ENCODE results near the gene PRKACB. TPM values are rescaled to one million over a fixed set of nuclear protein-coding genes. Genes with fewer than 3 reads are reported as not detected.
"Not testable (repeated sequence)": the region's sequence is repeated elsewhere in the genome, so short reads cannot be mapped to it uniquely, and the experiment has no call there.

The PRKACB gene
- total RNA-seq, 1 donor from 2014 or later, result 36.7 TPM

DNA sequence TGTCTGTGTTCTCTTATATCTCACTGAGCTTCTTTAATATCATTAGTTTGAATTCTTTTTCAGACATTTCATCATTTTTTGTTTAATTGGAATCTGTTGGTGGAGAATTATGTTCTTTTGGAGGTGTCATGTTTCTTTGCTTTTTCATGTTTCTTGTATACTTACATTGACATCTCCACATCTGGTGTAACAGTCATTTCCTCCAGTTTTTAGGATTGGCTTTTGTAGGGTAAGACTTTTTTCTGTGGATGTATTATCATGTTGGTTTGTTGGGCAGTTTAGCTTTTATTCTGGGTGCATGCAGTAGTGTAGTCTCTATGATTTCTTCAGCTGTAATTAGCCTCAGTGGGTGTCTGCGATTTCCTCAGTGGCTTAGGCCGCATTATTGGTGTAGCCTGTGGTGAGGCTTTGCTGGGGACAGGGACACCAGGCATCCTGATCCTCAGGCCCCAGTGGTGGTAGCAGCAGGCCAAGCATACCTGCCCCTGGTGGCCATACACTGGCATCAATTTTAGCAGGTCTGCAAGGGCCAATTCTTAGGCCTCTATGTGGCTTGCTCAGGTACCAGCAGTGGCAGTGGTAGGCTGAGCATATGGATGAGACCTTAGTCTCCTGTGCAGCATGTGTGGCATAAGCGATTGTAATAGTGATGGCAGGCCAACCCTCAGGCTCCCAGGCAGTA is 79.8 kb downstream of the PRKACB start:
- no peak for DNase-seq

DNA sequence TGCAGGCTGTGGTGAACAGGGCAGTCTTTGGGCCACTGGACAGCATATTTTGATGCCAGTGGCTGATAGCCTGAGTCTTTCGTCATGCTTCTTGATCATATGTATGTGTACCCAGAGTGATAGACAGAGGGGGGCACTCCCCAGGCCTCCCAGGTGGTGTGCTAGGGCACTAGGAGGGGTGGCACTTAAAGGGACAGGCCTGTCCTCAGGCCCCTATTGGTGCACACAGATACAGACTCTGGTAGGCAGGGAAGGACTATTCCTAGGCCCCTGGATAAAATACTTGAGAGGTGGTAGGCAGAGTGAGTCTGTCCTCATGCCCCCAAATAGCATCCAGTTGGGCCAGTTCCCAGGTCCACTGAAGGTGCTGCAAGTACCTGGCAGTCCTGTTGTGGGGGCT is 80.8 kb downstream of the PRKACB start:
- DNase-seq, result no peak

DNA sequence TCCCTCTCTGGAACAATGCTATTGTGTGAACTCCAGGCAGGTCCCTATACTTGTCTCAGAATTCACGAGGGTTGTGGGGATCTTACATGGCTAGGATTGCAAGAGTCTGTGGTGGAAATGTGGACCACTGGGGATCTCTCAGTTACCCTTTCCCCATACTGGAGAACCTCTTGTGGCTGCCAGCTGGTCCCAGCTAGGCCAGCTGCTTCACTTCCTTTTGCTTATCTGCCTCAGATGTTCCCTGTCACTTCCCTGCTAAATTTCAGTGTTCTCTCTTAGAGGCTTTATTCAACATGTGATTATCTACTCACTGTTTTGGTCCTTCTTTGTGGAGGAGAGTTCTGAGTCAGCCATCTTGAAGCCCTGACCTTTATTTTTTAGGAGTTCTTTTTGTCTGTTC is 81.6 kb downstream of the PRKACB start:
- no peak for DNase-seq

DNA sequence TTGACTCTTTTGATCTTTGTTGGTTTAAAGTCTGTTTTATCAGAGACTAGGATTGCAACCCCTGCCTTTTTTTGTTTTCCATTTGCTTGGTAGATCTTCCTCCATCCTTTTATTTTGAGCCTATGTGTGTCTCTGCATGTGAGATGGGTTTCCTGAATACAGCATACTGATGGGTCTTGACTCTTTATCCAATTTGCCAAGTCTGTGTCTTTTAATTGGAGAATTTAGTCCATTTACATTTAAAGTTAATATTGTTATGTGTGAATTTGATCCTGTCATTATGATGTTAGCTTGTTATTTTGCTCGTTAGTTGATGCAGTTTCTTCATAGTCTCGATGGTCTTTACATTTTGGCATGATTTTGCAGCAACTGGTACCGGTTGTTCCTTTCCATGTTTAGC is 88.6 kb downstream of the PRKACB start:
- DNase-seq, result not testable (repeated sequence)

DNA sequence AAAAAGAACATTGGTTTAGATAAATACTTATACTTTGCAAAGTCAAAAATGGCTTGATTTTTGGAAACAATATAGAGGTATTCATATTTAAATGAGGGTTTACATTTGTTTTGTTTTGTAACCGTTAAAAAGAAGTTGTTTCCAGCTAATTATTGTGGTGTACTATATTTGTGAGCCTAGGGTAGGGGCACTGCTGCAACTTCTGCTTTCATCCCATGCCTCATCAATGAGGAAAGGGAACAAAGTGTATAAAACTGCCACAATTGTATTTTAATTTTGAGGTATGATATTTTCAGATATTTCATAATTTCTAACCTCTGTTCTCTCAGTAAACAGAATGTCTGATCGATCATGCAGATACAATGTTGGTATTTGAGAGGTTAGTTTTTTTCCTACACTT is 92.2 kb downstream of the PRKACB start:
- no peak for DNase-seq

DNA sequence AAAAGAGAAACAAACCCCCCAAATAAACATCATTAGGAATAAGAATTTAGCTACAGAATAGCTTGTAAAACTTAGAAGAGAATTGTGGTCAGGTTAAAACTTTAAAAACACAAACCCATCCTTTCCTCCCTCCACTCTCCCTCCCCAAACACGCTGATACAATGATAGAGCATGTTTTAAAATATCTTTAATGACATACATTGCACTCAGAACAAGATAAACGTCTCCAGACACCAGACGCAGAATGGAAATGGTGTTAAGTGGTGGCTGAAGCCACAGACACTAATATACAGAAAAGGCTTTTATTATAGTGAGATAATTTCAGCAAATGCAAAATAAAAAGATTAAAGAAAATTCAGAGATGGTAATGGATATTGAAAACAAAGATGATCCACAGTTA is 98.6 kb downstream of the PRKACB start:
- no peak for DNase-seq

DNA sequence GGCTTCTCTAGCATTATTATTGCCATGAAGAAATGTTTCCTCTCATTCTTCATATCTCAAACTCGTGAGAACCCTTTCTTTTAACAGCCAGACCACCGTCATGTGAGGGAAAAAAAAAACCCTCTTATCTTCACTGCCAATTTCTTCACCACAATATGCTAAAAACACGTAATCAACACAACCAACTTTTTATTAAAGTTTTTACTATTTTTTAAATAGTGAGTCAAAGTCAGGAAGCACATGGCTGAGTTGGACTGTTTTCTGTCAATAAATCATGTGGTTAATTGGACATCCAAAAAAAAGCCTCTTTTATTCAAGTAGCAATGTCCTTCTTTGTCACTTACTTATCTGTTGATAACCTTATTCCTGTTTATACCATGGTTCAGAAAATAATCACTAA is 101.5 kb downstream of the PRKACB start:
- no peak for DNase-seq

DNA sequence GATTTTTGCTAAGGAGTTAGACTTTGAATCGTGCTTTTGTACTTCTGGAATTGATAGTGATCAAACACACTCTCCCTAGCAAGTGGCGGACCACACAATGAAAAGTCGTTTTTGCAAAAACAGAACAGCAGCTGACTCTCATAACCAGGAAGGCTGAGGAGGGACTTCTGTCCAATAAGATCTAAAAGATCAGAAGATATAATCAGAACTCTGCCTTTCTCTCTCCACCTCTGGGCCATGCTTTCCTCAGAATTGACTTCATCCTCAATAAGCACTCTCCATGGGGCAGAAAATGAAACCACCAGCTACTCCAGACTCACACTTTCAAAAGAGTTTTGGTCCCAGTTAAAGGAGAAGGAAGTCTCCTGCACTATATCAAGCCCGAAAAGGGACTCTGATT is 102.1 kb downstream of the PRKACB start:
- DNase-seq, result no peak

DNA sequence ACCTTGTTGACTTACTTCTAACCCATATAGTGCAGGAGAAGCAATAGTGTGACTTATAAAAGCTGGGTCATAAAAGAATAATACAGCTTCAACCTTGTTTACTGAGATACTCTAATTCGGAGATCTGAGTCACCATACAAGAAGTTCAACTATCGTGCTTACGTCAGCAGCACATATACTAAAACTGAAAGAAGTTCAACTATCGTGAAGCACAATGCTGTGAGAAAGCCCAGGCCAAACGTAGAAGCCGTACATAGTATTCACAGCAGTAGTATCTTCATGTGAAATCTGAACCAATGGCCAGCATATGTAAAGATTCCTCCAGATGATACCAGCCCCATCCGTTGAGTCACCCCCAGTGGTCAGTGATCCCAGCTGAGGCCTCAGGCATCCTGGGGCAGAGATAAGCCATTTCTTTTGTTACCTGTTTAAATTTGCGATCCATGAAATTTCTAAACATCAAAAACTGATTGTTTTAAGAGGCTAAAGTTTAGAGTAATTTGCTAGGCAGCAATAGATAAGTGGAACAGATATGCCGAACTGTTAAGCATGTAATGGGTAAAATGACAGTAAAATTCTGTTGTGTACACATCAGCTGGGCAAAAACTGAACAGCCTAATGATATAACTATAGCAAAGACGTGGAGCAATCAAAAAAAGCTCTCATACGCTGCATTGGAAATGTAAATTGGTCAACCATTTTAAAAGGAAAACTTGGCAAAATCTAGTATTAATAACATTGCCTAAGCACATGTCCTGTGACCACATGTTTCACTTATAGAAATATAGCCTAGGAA is 103.6 kb downstream of the PRKACB start:
- no peak for DNase-seq

DNA sequence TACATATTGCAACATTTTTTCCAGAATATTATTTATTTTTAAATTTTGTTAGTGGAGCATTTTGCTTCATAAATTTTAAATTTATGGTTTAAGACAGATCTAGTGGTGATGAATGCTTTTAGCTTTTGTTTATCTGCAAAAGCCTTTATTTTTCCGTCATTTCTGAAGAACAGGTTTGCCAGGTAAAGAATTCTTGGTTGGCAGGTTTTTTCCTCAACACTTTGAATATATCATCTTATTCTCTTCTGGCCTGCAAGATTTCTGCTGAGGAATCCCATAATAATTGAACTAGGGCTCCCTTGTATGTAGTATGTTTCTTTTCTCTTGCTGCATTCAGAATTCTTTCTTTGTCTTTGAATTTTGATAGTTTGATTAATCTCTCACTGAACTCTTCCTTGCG is 106.6 kb downstream of the PRKACB start:
- no peak for DNase-seq

DNA sequence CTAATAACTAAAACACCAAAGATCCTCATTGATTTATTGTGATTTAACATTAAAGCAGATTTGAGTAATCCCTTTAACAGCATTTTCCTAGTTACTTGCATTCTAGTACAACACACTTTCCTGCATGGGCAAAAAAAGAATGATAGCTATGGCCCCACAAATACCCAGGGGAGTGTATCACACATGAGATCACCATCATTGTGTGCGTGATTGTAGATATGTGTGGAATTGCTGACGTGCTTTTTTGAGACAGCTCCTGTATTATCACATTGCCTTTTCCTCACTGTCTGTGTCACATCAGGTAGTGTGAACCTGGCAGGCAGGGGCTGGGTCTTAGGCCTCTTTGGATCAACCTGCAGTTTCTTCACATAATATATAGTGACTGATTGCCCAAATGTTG is 109.0 kb downstream of the PRKACB start:
- no peak for DNase-seq

DNA sequence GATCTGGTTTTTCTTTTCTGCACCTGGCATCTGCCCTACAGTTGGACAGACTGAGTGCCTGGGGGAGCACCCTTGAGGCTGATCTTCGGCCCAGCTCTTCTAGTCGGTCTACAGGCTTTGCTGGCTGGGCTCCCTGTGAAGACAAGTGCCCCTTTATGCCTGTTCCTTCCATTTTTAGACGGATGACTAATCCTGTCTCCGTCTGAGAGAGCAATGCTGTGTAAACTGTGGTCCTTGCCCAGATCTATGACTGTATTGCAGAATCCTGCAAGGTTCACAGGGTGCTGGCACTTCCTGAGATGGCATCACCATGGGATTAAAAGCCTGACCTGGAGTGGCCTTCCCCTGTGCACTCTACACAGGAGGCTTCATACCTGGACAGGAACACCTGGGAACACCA is 109.8 kb downstream of the PRKACB start:
- DNase-seq, result peak; percentile 45

DNA sequence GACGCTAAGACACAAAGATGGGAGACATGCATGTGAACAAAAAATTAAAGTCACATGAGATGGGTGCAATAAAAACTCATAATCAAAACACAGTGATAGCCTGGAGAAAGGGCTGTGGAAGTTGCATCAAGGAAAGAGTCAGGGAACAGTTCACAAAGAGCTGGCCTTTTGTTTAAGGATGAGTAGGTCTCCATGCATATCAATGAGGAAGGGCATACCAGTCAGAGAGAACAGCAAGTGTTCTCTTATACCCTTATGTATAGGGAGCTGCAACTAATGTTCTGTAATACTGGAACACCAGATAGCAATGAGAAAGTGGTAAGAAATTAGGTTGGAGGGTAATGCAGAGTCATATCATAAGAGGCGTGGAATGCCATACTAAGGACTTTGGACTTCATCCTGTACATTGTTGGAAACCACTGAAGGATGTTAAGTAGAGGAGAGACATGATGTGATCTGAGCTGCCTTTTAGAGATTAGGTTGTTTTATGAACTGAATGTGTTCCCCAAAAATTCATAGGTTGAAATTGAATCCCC is 110.7 kb downstream of the PRKACB start:
- no peak for DNase-seq

DNA sequence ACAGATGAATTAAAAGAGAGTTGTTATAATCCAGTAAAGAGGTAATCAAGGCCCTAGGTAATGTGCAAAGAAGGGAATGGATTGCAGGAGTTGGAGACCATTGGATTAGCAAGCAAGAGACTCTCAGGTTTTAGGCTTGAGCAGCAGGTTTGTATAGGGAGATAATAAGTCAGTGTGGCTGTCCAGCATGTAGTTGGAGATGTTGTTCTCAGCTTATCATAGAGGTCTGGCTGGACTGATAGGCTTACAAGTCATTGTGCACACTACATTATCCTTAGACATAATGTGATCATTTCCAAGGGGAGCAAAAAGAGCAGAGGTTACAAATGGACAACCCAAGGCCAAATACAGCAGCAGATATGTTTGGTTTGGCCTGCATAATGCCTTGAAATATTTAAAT is 111.5 kb downstream of the PRKACB start:
- DNase-seq, result no peak

DNA sequence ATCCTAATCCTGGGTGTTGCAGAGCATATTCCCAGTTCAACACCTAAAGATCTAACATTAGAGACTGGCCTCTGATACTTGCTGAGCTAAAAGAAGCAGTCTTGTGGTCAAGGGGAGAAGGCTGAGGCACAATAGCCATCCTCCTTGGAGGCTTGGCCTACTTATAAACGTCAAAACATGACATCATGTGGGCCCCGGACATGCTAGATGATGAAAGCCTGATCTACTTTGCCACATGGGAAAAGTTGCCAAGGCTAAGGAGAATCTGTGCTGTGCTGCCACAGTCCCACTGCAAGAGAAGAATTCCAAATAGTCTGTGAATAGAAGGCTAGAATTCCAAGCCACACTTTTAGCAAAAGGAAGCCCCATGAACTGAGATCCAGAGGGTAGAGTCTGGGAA is 113.5 kb downstream of the PRKACB start:
- no peak for DNase-seq

DNA sequence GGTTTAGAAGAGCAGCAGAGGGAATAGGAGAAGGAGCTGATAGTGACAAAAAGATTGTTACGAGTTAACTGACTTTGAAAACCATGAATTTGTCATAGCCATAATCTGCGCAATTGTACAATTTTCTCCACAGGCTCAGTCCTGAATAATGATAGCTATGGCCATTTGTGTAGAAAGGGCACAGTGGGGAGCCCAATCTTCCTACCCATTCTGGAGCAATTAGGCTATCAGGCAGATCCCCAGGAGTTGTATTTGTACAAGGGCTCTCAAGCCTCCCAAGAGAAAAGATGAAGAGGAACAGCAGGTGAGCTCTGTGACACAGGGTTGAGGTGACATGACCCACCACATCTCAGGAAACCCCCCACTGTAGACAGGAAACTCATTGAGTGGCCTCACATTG is 115.3 kb downstream of the PRKACB start:
- DNase-seq, result no peak

DNA sequence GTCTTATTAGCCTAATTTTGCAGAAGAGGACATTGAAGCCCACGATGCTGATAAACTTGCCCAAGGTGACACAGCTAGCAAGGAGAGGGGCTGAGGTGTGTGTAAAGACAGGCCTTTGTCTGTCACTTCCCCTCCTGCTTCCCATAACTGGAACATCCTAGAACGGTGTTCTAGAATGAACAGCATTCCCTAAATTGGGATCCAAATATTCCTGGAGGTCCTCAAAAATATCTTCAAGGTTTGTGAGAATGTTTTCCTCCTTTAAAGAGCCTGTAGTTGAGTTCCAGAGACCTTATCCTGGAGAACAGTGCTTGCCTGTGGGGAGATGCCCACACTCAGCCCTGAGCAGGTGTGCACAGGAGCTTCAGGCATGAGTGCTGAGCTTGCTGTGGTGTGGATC is 115.9 kb downstream of the PRKACB start:
- no peak for DNase-seq

DNA sequence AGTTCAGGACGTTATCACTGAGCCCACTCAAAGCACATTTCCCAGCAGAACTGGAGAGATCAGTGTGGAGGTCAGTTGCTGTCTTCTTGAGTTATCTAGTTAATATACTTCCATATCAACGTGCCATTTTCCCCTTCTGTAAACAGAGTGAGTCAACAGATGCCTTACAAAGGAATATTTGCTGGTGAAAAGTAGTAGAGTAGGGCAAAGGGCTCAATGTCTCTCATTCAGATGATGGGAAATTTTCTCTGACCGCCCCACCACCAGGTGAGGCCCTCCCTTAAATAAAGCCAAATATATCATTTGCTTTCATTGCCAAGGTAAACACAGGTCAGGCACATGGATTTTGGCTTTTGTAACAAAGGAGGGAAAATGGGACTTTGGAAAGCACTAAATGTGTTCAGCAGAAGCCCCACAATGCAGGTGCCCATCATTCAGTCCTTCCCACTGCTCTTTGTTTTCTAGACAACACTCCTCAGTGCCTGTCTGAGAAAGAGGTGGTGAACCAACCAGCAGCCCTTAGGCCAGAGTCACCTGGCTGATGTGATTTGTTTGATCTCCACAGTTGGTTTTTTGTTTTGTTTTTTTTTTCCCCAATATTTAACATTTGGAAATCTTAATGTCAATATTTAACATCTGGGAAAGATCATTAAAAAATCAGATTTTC is 116.9 kb downstream of the PRKACB start:
- DNase-seq, result no peak

DNA sequence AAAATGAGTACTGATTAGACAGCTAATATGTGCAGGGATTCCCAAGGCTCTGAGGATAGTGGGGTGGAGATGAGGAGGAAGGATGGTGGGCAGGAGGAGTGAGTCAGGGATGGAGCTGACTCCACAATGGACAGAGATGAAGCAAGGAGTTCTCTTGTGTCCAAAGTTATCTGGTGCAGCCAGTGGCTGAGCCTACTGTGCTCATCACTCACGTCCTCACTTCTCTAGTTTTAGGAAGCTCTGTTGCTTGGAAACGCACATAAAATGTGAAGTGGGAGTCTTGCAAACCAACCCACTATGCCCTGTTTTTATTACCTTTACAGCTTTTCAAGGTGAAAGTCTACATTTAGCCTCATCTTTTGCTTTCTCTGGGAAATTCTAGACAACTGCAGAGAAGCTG is 120.9 kb downstream of the PRKACB start:
- no peak for DNase-seq

DNA sequence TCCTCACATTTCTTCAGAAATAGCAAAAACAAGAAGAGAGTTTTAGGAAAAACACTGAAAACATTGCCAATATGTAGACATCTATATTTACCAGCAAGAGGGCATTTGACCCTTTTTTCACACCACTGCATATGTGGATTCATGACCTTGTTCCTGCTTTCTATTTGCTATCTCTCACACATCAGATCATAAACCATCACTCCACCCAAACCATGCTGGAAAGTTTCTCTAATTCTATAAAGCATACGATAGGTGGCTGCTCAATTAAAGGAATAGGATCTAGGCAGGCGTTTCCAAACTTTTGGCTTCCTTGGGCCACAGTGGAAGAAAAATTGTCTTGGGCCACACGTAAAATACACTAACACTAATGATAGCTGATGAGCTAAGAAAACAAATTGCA is 121.8 kb downstream of the PRKACB start:
- DNase-seq, result no peak

DNA sequence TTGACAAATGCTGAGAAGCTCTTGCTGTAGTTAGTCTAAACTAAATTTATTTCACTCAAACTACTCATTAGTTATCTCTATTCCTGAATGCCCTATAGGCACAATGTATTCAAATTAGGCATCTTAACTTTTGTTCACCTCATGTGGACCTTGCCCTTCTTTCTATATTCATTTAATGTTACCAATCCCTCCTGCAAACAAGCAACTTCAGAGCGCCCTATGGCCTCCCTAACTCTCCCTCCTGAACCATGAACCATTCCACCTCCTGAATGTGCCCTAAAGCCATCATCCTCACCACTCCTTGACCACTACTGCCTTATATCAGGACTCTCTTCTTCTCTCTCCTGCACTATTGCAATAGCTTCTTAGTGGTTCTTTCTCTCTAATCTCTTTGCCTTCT is 122.7 kb downstream of the PRKACB start:
- DNase-seq, result no peak

DNA sequence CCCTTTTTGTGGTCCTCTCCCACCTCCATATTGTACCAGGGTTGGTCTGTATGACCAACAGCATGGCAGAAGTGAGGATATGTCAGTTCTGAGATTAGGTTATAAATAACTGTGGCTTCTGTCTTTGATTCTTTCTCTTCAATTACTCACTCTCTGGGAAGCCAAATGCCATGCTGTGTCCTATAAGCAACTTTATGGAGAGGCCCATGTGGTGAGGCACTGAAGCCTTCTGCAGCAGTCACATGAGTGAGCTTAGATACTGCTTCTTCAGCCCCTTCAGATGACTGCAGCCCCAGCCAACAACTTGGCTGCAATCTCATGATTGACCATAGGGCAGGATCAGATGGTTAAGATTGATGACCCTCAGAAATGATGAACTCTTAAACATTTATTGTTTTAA is 123.4 kb downstream of the PRKACB start:
- no peak for DNase-seq

DNA sequence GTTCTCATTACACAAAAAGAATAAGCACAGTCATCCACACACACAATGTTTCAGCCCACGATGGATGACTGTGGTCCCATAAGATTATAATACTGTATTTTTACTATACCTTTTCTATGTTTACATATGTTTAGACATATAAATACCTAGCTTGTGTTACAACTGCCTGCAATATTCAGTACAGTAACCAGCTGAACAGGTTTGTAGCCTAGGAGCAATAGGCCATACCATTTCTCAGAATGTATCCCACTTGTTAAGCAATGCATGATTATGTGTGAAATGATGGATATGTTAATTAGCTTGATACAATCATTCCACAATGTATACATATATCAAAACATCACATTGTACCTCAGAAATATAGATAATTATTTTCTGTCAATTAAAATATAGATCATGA is 124.3 kb downstream of the PRKACB start:
- DNase-seq, result peak; percentile 11
